Calu3 (cell line): ENCODE results near the gene STIM1. TPM values are rescaled to one million over a fixed set of nuclear protein-coding genes. Genes with fewer than 3 reads are reported as not detected.

Source experiments
- BruUV-seq: library from RNA; stranded (reverse); fragments of 400-500 nt; replicated peaks from 2 replicates; lab custom pipeline; 2021; lab: Mats Ljungman, UMichigan
- CTCF ChIA-PET: fragments of 300-600 bp; sonication (Branson Sonifier 250); formaldehyde crosslinking; loops from one replicate; lab custom pipeline; 2022; ENCODE audit warnings: antibody characterized with exemption; lab: Charles Lee
- DNase-seq: peaks from one replicate; pipeline ENCODE4 v3.0.0; 2022
- H3K27ac Mint-ChIP-seq: one replicate; pipeline ENCODE4 v1.8.0; 2022; ENCODE audit warnings: mixed read lengths; ENCODE audit not compliant: unreplicated experiment
- H3K27me3 Mint-ChIP-seq: one replicate; pipeline ENCODE4 v1.8.0; 2022; ENCODE audit warnings: mixed read lengths; ENCODE audit not compliant: unreplicated experiment
- H3K36me3 Mint-ChIP-seq: one replicate; pipeline ENCODE4 v1.8.0; 2022; ENCODE audit warnings: mild to moderate bottlenecking, moderate library complexity, mixed read lengths; ENCODE audit not compliant: insufficient read depth, unreplicated experiment
- H3K4me1 Mint-ChIP-seq: one replicate; pipeline ENCODE4 v1.8.0; 2022; ENCODE audit warnings: mild to moderate bottlenecking, low read depth, mixed read lengths; ENCODE audit not compliant: unreplicated experiment
- H3K4me3 Mint-ChIP-seq: one replicate; pipeline ENCODE4 v1.8.0; 2022; ENCODE audit warnings: mild to moderate bottlenecking, low read depth, moderate library complexity, mixed read lengths; ENCODE audit not compliant: unreplicated experiment
- H3K9me3 Mint-ChIP-seq: one replicate; pipeline ENCODE4 v1.8.0; 2022; ENCODE audit warnings: low read depth, mixed read lengths; ENCODE audit not compliant: unreplicated experiment
- CTCF ChIP-seq: fragments of 200-600 bp; IDR thresholded peaks from one replicate; pipeline ENCODE4 v1.8.0; 2022; ENCODE audit warnings: antibody characterized with exemption; ENCODE audit not compliant: unreplicated experiment
- intact Hi-C: fragments of 100-400 bp; cut with micrococcal nuclease; formaldehyde crosslinking; loops from one replicate; pipeline ENCODE4 v1.10.0; 2022; ENCODE audit not compliant: unreplicated experiment
- total RNA-seq: library from RNA; stranded (reverse); gene quantifications from 2 replicates; pipeline ENCODE4 v1.2.3, GENCODE V29; 2022

STIM1 gene
- total RNA-seq, 1 experiment from 2014 or later = 60.1 TPM

GRCh38 chr11:3962406-3962840 lies 107.0 kb downstream of the STIM1 start:
- H3K4me3 Mint-ChIP-seq = no peak overlapping the region
- no peaks in the 10 kb centered on the region for H3K9me3 Mint-ChIP-seq

GRCh38 chr11:3964056-3964455 lies 108.6 kb downstream of the STIM1 start:
- CTCF ChIA-PET = interaction anchor here (0.7 kb wide), 2 partner anchors 9 to 93 kb away, joined by 3 read pairs; no protein-coding TSS in a partner anchor
- intact Hi-C loops = no loop called here
- H3K27ac Mint-ChIP-seq = no peak overlapping the region
- DNase-seq = no peak
- peaks cover 6% of the 10 kb centered on the region for H3K4me1 Mint-ChIP-seq
- no peaks in the 10 kb centered on the region for H3K9me3 Mint-ChIP-seq
- H3K27me3 Mint-ChIP-seq = no peaks in the 10 kb centered on the region
- no TSS peak for BruUV-seq
- no peak for TF ChIP-seq CTCF
- no peak overlapping the region for H3K4me3 Mint-ChIP-seq
- H3K36me3 Mint-ChIP-seq = no peaks in the 10 kb centered on the region

More at GRCh38 chr11:3962406-3962840, 107.0 kb downstream of the STIM1 start:
- H3K27me3 Mint-ChIP-seq = no peaks in the 10 kb centered on the region
- CTCF ChIA-PET = no interaction called here
- no peak for DNase-seq
- intact Hi-C loops = no loop called here
- H3K27ac Mint-ChIP-seq = no peak overlapping the region
- no peaks in the 10 kb centered on the region for H3K36me3 Mint-ChIP-seq
- no peak for TF ChIP-seq CTCF
- no TSS peak for BruUV-seq
- peaks cover 7% of the 10 kb centered on the region for H3K4me1 Mint-ChIP-seq

GRCh38 chr11:3964935-3965604 lies 109.6 kb downstream of the STIM1 start:
- Mint-ChIP-seq H3K4me1 (no peaks in the 10 kb centered on the region), H3K36me3 (no peaks in the 10 kb centered on the region), H3K27ac (no peak overlapping the region), H3K9me3 (no peaks in the 10 kb centered on the region), H3K27me3 (no peaks in the 10 kb centered on the region), H3K4me3 (no peak overlapping the region)
- no peak for DNase-seq
- BruUV-seq = no TSS peak
- TF ChIP-seq CTCF = no peak
- CTCF ChIA-PET = no interaction called here
- intact Hi-C loops = no loop called here

GRCh38 chr11:3967695-3968094 lies 112.2 kb downstream of the STIM1 start:
- CTCF ChIA-PET = no interaction called here
- no peaks in the 10 kb centered on the region for H3K4me1 Mint-ChIP-seq
- H3K27me3 Mint-ChIP-seq = no peaks in the 10 kb centered on the region
- no TSS peak for BruUV-seq
- no peak overlapping the region for H3K4me3 Mint-ChIP-seq
- no peak for DNase-seq
- H3K27ac Mint-ChIP-seq = no peak overlapping the region
- no peak for TF ChIP-seq CTCF
- no peaks in the 10 kb centered on the region for H3K9me3 Mint-ChIP-seq
- intact Hi-C loops = no loop called here
- no peaks in the 10 kb centered on the region for H3K36me3 Mint-ChIP-seq
